ENCODE measurements around the gene BLCAP. TPM values are rescaled to one million over a fixed set of nuclear protein-coding genes. Genes with fewer than 3 reads are reported as not detected.

The BLCAP gene
- total and polyA plus RNA-seq, 2 experiments from 2014 or later, result 65.8 to 71.9 TPM

GRCh38 chr20:37570419-37570818 lies 42.7 kb upstream of the BLCAP start:
- no peak for DNase-seq (ENCODE audit: low spot score)
- H2AFZ ChIP-seq, result no peak overlapping the region
- TF ChIP-seq EZH2phosphoT487 (IDR thresholded peaks at IDR 0.05; ENCODE audit: low read depth, severe bottlenecking, unreplicated experiment), result no peak
- TF ChIP-seq EZH2 (IDR thresholded peaks at IDR 0.05; ENCODE audit: borderline replicate concordance), result no peak
- no peak for TF ChIP-seq CTCF (IDR thresholded peaks at IDR 0.05; ENCODE audit: poor library complexity)
- no peaks in the 10 kb centered on the region for H3K36me3 ChIP-seq (replicated peaks; ENCODE audit: insufficient read depth, low read depth)
- no peaks in the 10 kb centered on the region for H3K79me2 ChIP-seq
- H3K9me2 ChIP-seq (replicated peaks; ENCODE audit: insufficient read depth), result no peaks in the 10 kb centered on the region
- peaks cover 11% of the 10 kb centered on the region for H3K27me3 ChIP-seq
- no peaks in the 10 kb centered on the region for H3K4me1 ChIP-seq (ENCODE audit: insufficient read depth)
- H3K4me2 ChIP-seq, result no peak overlapping the region
- H3K4me3 ChIP-seq, result no peak overlapping the region
- H4K20me1 ChIP-seq (ENCODE audit: insufficient read depth, poor library complexity, severe bottlenecking), result no peaks in the 10 kb centered on the region
- WGBS (ENCODE audit: low lambda C conversion rate, missing lambda C conversion rate), result 95% methylated on average over 1 of the region's 1 CpG
- H3K9me3 ChIP-seq (ENCODE audit: low read depth), result no peaks in the 10 kb centered on the region
- H3K27ac ChIP-seq, result no peak overlapping the region

- H3K36me3 ChIP-seq (replicated peaks; ENCODE audit: insufficient read depth, low read depth), result no peaks in the 10 kb centered on the region
- H2AFZ ChIP-seq, result no peak overlapping the region
- TF ChIP-seq EZH2 (IDR thresholded peaks at IDR 0.05; ENCODE audit: borderline replicate concordance), result no peak
- no peak for TF ChIP-seq EZH2phosphoT487 (IDR thresholded peaks at IDR 0.05; ENCODE audit: low read depth, severe bottlenecking, unreplicated experiment)
- TF ChIP-seq CTCF (IDR thresholded peaks at IDR 0.05; ENCODE audit: poor library complexity), result no peak
- H3K79me2 ChIP-seq, result no peaks in the 10 kb centered on the region
- no peaks in the 10 kb centered on the region for H3K9me2 ChIP-seq (replicated peaks; ENCODE audit: insufficient read depth)
- H3K9me3 ChIP-seq (ENCODE audit: low read depth), result no peaks in the 10 kb centered on the region
- no peak for DNase-seq (ENCODE audit: low spot score)
- no peak overlapping the region for H3K4me3 ChIP-seq
- H4K20me1 ChIP-seq (ENCODE audit: insufficient read depth, poor library complexity, severe bottlenecking), result no peaks in the 10 kb centered on the region
- H3K4me1 ChIP-seq (ENCODE audit: insufficient read depth), result peaks cover 4% of the 10 kb centered on the region
- no peak overlapping the region for H3K27ac ChIP-seq
- peak overlapping the region; percentile 58 for H3K4me2 ChIP-seq
- peaks cover 14% of the 10 kb centered on the region for H3K27me3 ChIP-seq
- 18% methylated on average over 13 of the region's 13 CpGs for WGBS (ENCODE audit: low lambda C conversion rate, missing lambda C conversion rate)
Measured at GRCh38 chr20:37567671-37568588, 40.3 kb upstream of the BLCAP start.

GRCh38 chr20:37567331-37567665 lies 39.6 kb upstream of the BLCAP start:
- TF ChIP-seq CTCF (IDR thresholded peaks at IDR 0.05; ENCODE audit: poor library complexity) (no peak), EZH2 (IDR thresholded peaks at IDR 0.05; ENCODE audit: borderline replicate concordance) (no peak), EZH2phosphoT487 (IDR thresholded peaks at IDR 0.05; ENCODE audit: low read depth, severe bottlenecking, unreplicated experiment) (no peak)

More at GRCh38 chr20:37567331-37567665, 39.6 kb upstream of the BLCAP start:
- H3K4me3 ChIP-seq, result no peak overlapping the region
- WGBS (ENCODE audit: low lambda C conversion rate, missing lambda C conversion rate), result 29% methylated on average over 7 of the region's 7 CpGs
- H3K36me3 ChIP-seq (replicated peaks; ENCODE audit: insufficient read depth, low read depth), result no peaks in the 10 kb centered on the region
- no peaks in the 10 kb centered on the region for H4K20me1 ChIP-seq (ENCODE audit: insufficient read depth, poor library complexity, severe bottlenecking)
- peaks cover 14% of the 10 kb centered on the region for H3K27me3 ChIP-seq
- no peaks in the 10 kb centered on the region for H3K9me2 ChIP-seq (replicated peaks; ENCODE audit: insufficient read depth)
- H3K9me3 ChIP-seq (ENCODE audit: low read depth), result no peaks in the 10 kb centered on the region
- H3K4me1 ChIP-seq (ENCODE audit: insufficient read depth), result peaks cover 4% of the 10 kb centered on the region
- peak overlapping the region; percentile 58 for H3K4me2 ChIP-seq
- no peaks in the 10 kb centered on the region for H3K79me2 ChIP-seq
- no peak overlapping the region for H3K27ac ChIP-seq
- no peak overlapping the region for H2AFZ ChIP-seq
- no peak for DNase-seq (ENCODE audit: low spot score)

Measured in hepatocyte (in vitro differentiated cells).